Thyroid gland (tissue), 4 donors: ENCODE measurements around the gene PRRG1.

Source experiments
- CTCF ChIP-seq, 6 experiments: fragments of 200-600 bp in 3 of 6; fragments of 450-650 bp in 3 of 6; sonication (generic) in 3 of 6; IDR thresholded peaks; one replicate each; pipeline ENCODE4 v1.5.1; 2016 to 2019; ENCODE audit warnings: antibody characterized with exemption in 6 of 6, mild to moderate bottlenecking in 2 of 6, inconsistent platforms in 1 of 6, moderate library complexity in 1 of 6
- POLR2A ChIP-seq, 2 donors: fragments of 450-650 bp; IDR thresholded peaks; one replicate each; pipeline ENCODE4 v1.6.1; 2017; ENCODE audit warnings: antibody characterized with exemption in 2 of 2, mild to moderate bottlenecking in 2 of 2, moderate library complexity in 1 of 2

DNA sequence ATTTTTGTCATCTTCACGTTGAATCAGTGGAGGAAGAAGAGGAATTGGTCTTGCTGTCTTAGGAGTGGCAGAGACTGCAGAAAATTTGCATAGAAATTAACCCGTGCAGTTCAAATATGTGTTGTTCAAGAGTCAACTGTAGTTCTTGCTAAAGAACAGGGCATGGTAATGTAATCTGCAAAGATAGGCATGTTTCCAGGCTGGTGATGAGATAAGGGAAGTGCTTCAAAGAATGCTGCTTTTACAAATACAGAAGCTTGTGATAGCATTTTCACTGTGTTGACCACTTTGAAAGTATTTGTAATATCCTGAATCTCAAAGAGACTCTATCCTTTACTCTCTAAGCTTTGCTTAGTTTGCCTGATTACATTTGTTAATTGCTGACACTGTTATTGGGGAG, 60.1 kb downstream of the PRRG1 start:
- no peak for TF ChIP-seq POLR2A (IDR thresholded peaks at IDR 0.05)
- no peak for TF ChIP-seq CTCF (IDR thresholded peaks at IDR 0.05)
